A549 (cell line): Measurements from ENCODE around the gene RIC3. TPM values are rescaled to one million over a fixed set of nuclear protein-coding genes. Genes with fewer than 3 reads are reported as not detected.

Experiments used
- ATAC-seq, 2 experiments: fragments of 200-7000 bp in 1 of 2; fragments of >200 bp in 1 of 2; cut with Nextera tagmentation in 1 of 2; cut with Tn5 transposase in 1 of 2; 3 replicates each; pipeline versions ENCODE4 v1.8.0 to v1.9.1; 2018 to 2020; ENCODE audit warnings: mild to moderate bottlenecking in 1 of 2, moderate library complexity in 1 of 2
- CTCF ChIA-PET: fragments of 300-600 bp; sonication (Branson Sonifier 250); formaldehyde crosslinking; extraction: SDS; loops from one replicate; lab custom pipeline; 2021; ENCODE audit warnings: antibody characterized with exemption, inconsistent platforms; lab: Yijun Ruan, JAX
- POLR2A ChIA-PET: fragments of 350-600 bp; formaldehyde crosslinking; extraction: SDS; loops from one replicate; lab custom pipeline; 2021; ENCODE audit warnings: antibody characterized with exemption, inconsistent platforms; lab: Yijun Ruan, JAX
- DNase-seq, 2 experiments: peaks; one replicate each; pipeline versions ENCODE4 v3.0.0 to v3.0.0-alpha.2; 2011 to 2016; ENCODE audit warnings: low read depth in 1 of 2, low spot score in 1 of 2
- FAIRE-seq: peaks from 2 replicates; lab custom pipeline; 2011; peaks lifted over from hg19 to GRCh38; lab: Jason Lieb, UNC
- H3K27ac ChIP-seq, 2 experiments: fragments of >200 bp; sonication (Bioruptor Twin); formaldehyde crosslinking; 3 replicates each; pipeline ENCODE4 v1.5.1; 2016 to 2017
- H3K4me1 ChIP-seq: fragments of >200 bp; sonication (Bioruptor Twin); formaldehyde crosslinking; 3 replicates; pipeline ENCODE4 v1.6.1; 2016
- H3K4me2 ChIP-seq: fragments of >200 bp; sonication (Bioruptor Twin); formaldehyde crosslinking; 3 replicates; pipeline ENCODE4 v1.6.1; 2016
- H3K4me3 ChIP-seq: fragments of >200 bp; sonication (Bioruptor Twin); formaldehyde crosslinking; 3 replicates; pipeline ENCODE4 v1.5.1; 2016
- H3K9me3 ChIP-seq: fragments of >200 bp; sonication (Bioruptor Twin); formaldehyde crosslinking; 3 replicates; pipeline ENCODE4 v1.6.1; 2016
- ATOH8 ChIP-seq: fragments of 250-450 bp; sonication (Bioruptor Pico); IDR thresholded peaks from 2 replicates; pipeline ENCODE4 v1.5.0; 2020; ENCODE audit warnings: low read depth, mild to moderate bottlenecking, moderate library complexity
- BHLHE40 ChIP-seq: IDR thresholded peaks from 2 replicates; pipeline ENCODE4 v1.6.1; 2012; ENCODE audit warnings: low read depth, low read length, inconsistent platforms
- E2F6 ChIP-seq: IDR thresholded peaks from 2 replicates; pipeline ENCODE4 v1.6.1; 2012; ENCODE audit warnings: low read depth, borderline replicate concordance
- EHF ChIP-seq: fragments of 250-450 bp; sonication (Bioruptor Pico); IDR thresholded peaks from 2 replicates; pipeline ENCODE4 v1.5.0; 2020; ENCODE audit warnings: mild to moderate bottlenecking
- ELK1 ChIP-seq: fragments of 150-350 bp; IDR thresholded peaks from 2 replicates; pipeline ENCODE4 v1.6.1; 2014; ENCODE audit warnings: low read depth, mild to moderate bottlenecking, low read length
- ESRRA ChIP-seq: fragments of 150-350 bp; IDR thresholded peaks from 2 replicates; pipeline ENCODE4 v1.6.1; 2014; ENCODE audit warnings: mild to moderate bottlenecking, low read length, borderline replicate concordance
- HEYL ChIP-seq: fragments of 250-450 bp; sonication (Bioruptor Pico); IDR thresholded peaks from 2 replicates; pipeline ENCODE4 v1.8.0; 2021; ENCODE audit warnings: mild to moderate bottlenecking, moderate library complexity
- JUN ChIP-seq, 2 experiments: fragments of >200 bp; sonication (Bioruptor Twin); formaldehyde crosslinking; IDR thresholded peaks; 2 replicates in 1 of 2; 3 replicates in 1 of 2; pipeline ENCODE4 v1.6.1; 2016 to 2017
- KDM1A ChIP-seq: fragments of 200-600 bp; sonication (generic); IDR thresholded peaks from 2 replicates; pipeline ENCODE4 v1.6.1; 2016; ENCODE audit warnings: low read depth, mild to moderate bottlenecking
- MAZ ChIP-seq: fragments of 150-350 bp; IDR thresholded peaks from 2 replicates; pipeline ENCODE4 v1.6.1; 2014; ENCODE audit warnings: antibody characterized with exemption, low read depth, low read length, borderline replicate concordance
- NR3C1 ChIP-seq: fragments of >200 bp; sonication (Bioruptor Twin); formaldehyde crosslinking; IDR thresholded peaks from 3 replicates; pipeline ENCODE4 v1.6.1; 2017
- POLR2A ChIP-seq: IDR thresholded peaks from 2 replicates; pipeline ENCODE4 v1.6.1; 2012; ENCODE audit warnings: mild to moderate bottlenecking, low read length
- RCOR1 ChIP-seq: fragments of 150-350 bp; IDR thresholded peaks from 2 replicates; pipeline ENCODE4 v1.6.1; 2014; ENCODE audit warnings: antibody characterized with exemption, low read length, low read depth
- RNF2 ChIP-seq: fragments of 200-600 bp; sonication (generic); IDR thresholded peaks from 2 replicates; pipeline ENCODE4 v1.6.1; 2016; ENCODE audit warnings: low read depth, mild to moderate bottlenecking, antibody characterized with exemption, moderate library complexity, borderline replicate concordance
- TP53 ChIP-seq: fragments of 250-450 bp; sonication (Bioruptor Pico); IDR thresholded peaks from 2 replicates; pipeline ENCODE4 v1.5.0; 2021; ENCODE audit warnings: mild to moderate bottlenecking, moderate library complexity
- WGBS: methylation state at CpG from one replicate; pipeline ENCODE4 v1.1.6; 2017; ENCODE audit errors: missing lambda C conversion rate; 5-methylcytosine and 5-hydroxymethylcytosine counted together
- polyA plus RNA-seq, 4 experiments: library from polyadenylated mRNA; depleted of rRNA in 3 of 4; stranded (reverse); fragments of >200 nt; fragmentation: RNase III in 1 of 4; extraction: RNeasy Plus Mini Kit Qiagen cat#74134 plus additional on column Dnase treatment in 1 of 4; gene quantifications; 2 replicates in 3 of 4; 3 replicates in 1 of 4; pipeline ENCODE4 v1.2.3, GENCODE V29; 2011 to 2017
- TF ChIP-seq, protein P1 (sequence below): fragments of >200 bp; sonication (Bioruptor Twin); formaldehyde crosslinking; IDR thresholded peaks from 3 replicates; pipeline ENCODE4 v1.6.1; 2016
- TF ChIP-seq, protein P2 (sequence below): fragments of 250-450 bp; sonication (Bioruptor Pico); IDR thresholded peaks from 2 replicates; pipeline ENCODE4 v1.5.0; 2021; ENCODE audit warnings: mild to moderate bottlenecking, moderate library complexity, borderline replicate concordance

The RIC3 gene
- polyA plus RNA-seq, 2 of the 4 experiments (the other 2 are of a cell fraction): 1.7 to 3.2 TPM

- no peak overlapping the region for H3K4me2 ChIP-seq
- TF ChIP-seq MAZ (no peak), JUN (IDR thresholded peaks at IDR 0.05) (no peak), HEYL (CRISPR knock-in tag) (no peak), TP53 (no peak), NR3C1 (no peak), E2F6 (no peak), ELK1 (no peak)
- TF ChIP-seq, protein P1, sequence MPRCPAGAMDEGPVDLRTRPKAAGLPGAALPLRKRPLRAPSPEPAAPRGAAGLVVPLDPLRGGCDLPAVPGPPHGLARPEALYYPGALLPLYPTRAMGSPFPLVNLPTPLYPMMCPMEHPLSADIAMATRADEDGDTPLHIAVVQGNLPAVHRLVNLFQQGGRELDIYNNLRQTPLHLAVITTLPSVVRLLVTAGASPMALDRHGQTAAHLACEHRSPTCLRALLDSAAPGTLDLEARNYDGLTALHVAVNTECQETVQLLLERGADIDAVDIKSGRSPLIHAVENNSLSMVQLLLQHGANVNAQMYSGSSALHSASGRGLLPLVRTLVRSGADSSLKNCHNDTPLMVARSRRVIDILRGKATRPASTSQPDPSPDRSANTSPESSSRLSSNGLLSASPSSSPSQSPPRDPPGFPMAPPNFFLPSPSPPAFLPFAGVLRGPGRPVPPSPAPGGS: no peak
- TF ChIP-seq, all 56 proteins: peak for 0
- WGBS: 96% methylated on average over 2 of the region's 2 CpGs
- FAIRE-seq (no peak), DNase-seq (no peak), ATAC-seq (no peak)
- POLR2A ChIA-PET: no interaction called here
- no peaks in the 10 kb centered on the region for H3K9me3 ChIP-seq
- no peak overlapping the region for H3K4me3 ChIP-seq
- no peak overlapping the region for H3K27ac ChIP-seq
- CTCF ChIA-PET: interaction anchor here (0.8 to 30.1 kb wide), 8 partner anchors 9 to 98 kb away, joined by 3 to 644 read pairs (median 6); no protein-coding TSS in a partner anchor
- no peaks in the 10 kb centered on the region for H3K4me1 ChIP-seq
These were observed 64.9 kb downstream of the RIC3 start for GRCh38 chr11:8103909-8104308.

GRCh38 chr11:8102965-8103364 lies 65.9 kb downstream of the RIC3 start:
- H3K27ac ChIP-seq: no peak overlapping the region
- 95% methylated on average over 7 of the region's 7 CpGs for WGBS
- H3K4me3 ChIP-seq: no peak overlapping the region
- POLR2A ChIA-PET: no interaction called here
- DNase-seq (no peak), ATAC-seq (no peak), FAIRE-seq (no peak)
- H3K4me2 ChIP-seq: no peak overlapping the region
- H3K4me1 ChIP-seq: no peaks in the 10 kb centered on the region
- TF ChIP-seq BHLHE40: no peak
- no peak for TF ChIP-seq EHF (CRISPR knock-in tag)
- no peak for TF ChIP-seq ATOH8 (CRISPR knock-in tag)
- TF ChIP-seq ESRRA: no peak
- no peak for TF ChIP-seq RCOR1
- TF ChIP-seq KDM1A: no peak
- TF ChIP-seq, protein P2, sequence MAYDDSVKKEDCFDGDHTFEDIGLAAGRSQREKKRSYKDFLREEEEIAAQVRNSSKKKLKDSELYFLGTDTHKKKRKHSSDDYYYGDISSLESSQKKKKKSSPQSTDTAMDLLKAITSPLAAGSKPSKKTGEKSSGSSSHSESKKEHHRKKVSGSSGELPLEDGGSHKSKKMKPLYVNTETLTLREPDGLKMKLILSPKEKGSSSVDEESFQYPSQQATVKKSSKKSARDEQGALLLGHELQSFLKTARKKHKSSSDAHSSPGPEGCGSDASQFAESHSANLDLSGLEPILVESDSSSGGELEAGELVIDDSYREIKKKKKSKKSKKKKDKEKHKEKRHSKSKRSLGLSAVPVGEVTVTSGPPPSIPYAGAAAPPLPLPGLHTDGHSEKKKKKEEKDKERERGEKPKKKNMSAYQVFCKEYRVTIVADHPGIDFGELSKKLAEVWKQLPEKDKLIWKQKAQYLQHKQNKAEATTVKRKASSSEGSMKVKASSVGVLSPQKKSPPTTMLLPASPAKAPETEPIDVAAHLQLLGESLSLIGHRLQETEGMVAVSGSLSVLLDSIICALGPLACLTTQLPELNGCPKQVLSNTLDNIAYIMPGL (CRISPR knock-in tag): no peak
- TF ChIP-seq RNF2: no peak
- no peak for TF ChIP-seq POLR2A
- no peaks in the 10 kb centered on the region for H3K9me3 ChIP-seq
- CTCF ChIA-PET: interaction anchor here (1.3 to 30.1 kb wide), 6 partner anchors 7 to 138 kb away, joined by 3 to 644 read pairs (median 36); partner anchors contain the start of gene NLRP10
